Epithelial cell of proximal tubule (primary cell): ENCODE measurements around the gene GPS2. TPM values are rescaled to one million over a fixed set of nuclear protein-coding genes. Genes with fewer than 3 reads are reported as not detected.

Source experiments
- DNase-seq: peaks from one replicate; pipeline ENCODE4 v3.0.0-alpha.2; 2011; ENCODE audit warnings: low read depth
- H3K4me3 ChIP-seq: 2 replicates; pipeline ENCODE4 v1.5.1; 2011; ENCODE audit warnings: low read depth, mild to moderate bottlenecking, low read length
- CTCF ChIP-seq: conservative IDR thresholded peaks from 2 replicates; pipeline ENCODE4 v1.5.1; 2012; ENCODE audit warnings: low read depth, mild to moderate bottlenecking, low read length
- total RNA-seq: library from RNA; depleted of rRNA; stranded (reverse); fragments of >200 nt; gene quantifications from 2 replicates; pipeline ENCODE4 v1.2.3, GENCODE V29; 2015

GPS2 gene
- total RNA-seq, 1 donor from 2014 or later: 104 TPM

DNA sequence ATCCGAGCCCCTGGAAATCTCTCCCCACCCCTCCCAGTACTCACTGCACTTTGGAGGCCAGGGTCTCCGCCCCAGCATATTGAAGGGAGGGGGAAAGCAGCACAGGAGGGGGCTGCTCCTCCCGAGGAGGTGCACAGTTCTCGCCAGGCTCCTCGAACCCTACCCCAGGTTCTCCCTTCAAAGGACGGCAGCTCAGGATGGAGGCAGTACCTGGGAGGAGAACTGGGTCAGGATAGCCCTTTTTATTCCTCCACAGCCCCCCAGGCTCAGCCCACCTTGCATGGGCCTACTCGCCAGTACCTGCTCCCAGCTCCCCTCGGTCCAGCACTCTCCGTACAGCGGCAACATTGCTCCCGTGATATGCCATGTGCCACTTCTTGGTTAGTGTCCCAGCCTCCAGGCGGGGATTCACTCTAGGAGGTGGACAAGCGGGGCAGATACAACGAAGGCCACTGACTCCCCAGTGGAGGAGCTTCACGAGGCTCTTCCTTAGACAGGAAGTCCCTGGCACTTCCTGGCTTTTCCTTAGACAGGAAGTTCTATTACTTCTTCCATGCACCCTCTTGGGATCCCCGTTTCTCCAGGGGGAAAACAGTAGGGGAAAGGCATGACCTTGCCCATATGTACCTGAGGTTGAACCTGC is 2.1 kb upstream of the GPS2 start:
- H3K4me3 ChIP-seq: no peak overlapping the region
- DNase-seq: no peak
- TF ChIP-seq CTCF: no peak

- no peak for DNase-seq
- peak overlapping the region; percentile 86 for H3K4me3 ChIP-seq
- no peak for TF ChIP-seq CTCF
Measured at GRCh38 chr17:7315570-7316235, 543 bp upstream of the GPS2 start.

- H3K4me3 ChIP-seq: peak overlapping the region; percentile 86
- TF ChIP-seq CTCF: no peak
- no peak for DNase-seq
Measured at GRCh38 chr17:7313890-7314718, 1.1 kb downstream of the GPS2 start.

DNA sequence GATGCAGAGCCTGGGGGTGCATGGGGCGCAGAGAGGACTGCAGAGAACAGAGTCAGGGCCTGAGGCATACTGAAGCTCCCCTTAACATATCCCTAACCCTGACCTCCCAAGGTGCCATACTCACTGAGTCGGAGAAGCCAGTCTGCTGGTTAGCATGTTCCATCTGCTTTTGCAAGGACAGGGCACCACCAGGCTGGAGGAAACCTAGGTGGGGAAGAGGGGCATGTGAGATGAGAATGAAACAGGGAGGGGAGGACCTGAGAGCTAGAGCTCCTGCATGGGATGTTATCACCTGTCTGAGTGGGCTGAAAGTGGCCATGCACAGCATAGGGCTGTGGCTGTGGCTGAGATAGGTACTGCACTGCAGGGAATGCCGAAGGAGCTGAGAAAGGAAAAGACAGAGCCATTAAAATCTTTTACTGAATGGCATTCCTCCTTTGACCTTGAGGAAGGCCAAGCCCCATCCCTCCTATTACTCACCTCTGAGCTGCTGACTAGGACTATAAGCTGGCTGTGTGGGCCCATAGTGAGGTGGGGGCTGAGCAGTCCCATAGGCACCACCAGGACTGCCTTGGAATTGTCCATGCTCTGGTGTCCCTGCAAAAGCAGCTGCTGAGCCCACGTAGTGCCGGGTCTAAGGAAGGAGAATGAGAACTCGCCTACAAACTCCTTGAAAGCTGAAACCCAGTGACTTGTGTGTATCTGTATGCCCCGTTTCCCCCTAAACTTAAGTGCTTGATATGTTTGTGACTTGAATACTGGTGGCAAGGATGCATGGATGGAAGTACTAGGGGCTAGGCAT is 1.9 kb downstream of the GPS2 start:
- peak; percentile 19 for TF ChIP-seq CTCF
- no peak for DNase-seq
- peak overlapping the region; percentile 86 for H3K4me3 ChIP-seq

- DNase-seq: no peak
- H3K4me3 ChIP-seq: no peak overlapping the region
- no peak for TF ChIP-seq CTCF
Measured at GRCh38 chr17:7312432-7313087, 2.6 kb downstream of the GPS2 start.

- H3K4me3 ChIP-seq: no peak overlapping the region
- TF ChIP-seq CTCF: no peak
- DNase-seq: no peak
Measured at GRCh38 chr17:7311110-7311705, 4.0 kb downstream of the GPS2 start.
